ENCODE results near the gene FLNC.

- no peak for TF ChIP-seq CTCF (IDR thresholded peaks at IDR 0.05)
- TF ChIP-seq EZH2 (IDR thresholded peaks at IDR 0.05; ENCODE audit: borderline replicate concordance, insufficient read depth, low read depth, low read length, poor library complexity, severe bottlenecking): no peak
These were observed 60.3 kb downstream of the FLNC start for GRCh38 chr7:128890306-128891109.

Data from B cell (primary cell).